OCI-LY7 (cell line): ENCODE results near the gene ALK. TPM values are rescaled to one million over a fixed set of nuclear protein-coding genes. Genes with fewer than 3 reads are reported as not detected.

Experiments
- BruUV-seq: library from RNA; stranded (reverse); fragments of 400-500 nt; replicated peaks from 2 replicates; lab custom pipeline; 2021; lab: Mats Ljungman, UMichigan
- CTCF ChIA-PET: fragments of 300-600 bp; sonication (Branson Sonifier 250); formaldehyde crosslinking; loops from one replicate; lab custom pipeline; 2022; ENCODE audit warnings: antibody characterized with exemption; ENCODE audit not compliant: unreplicated experiment; lab: Charles Lee
- POLR2A ChIA-PET: fragments of 300-600 bp; sonication (Branson Sonifier 250); formaldehyde crosslinking; loops from one replicate; lab custom pipeline; 2022; ENCODE audit warnings: antibody characterized with exemption; lab: Charles Lee
- DNase-seq: peaks from one replicate; pipeline ENCODE4 v3.0.0-alpha.2; 2015; ENCODE audit warnings: low spot score
- H2AFZ ChIP-seq: fragments of 200-600 bp; sonication (generic), shearing (Covaris generic); 2 replicates; pipeline ENCODE4 v1.6.1; 2014; ENCODE audit warnings: mild to moderate bottlenecking, antibody characterized with exemption, low read length, moderate library complexity
- H3K27ac ChIP-seq: fragments of 200-600 bp; sonication (generic); 2 replicates; pipeline ENCODE4 v1.5.1; 2014; ENCODE audit warnings: mixed run types, low read depth, mild to moderate bottlenecking, moderate library complexity, low read length, inconsistent platforms; ENCODE audit not compliant: poor library complexity, severe bottlenecking
- H3K36me3 ChIP-seq: fragments of 200-600 bp; sonication (generic); 2 replicates; pipeline ENCODE4 v1.6.1; 2014; ENCODE audit warnings: mild to moderate bottlenecking, antibody characterized with exemption, low read length, moderate library complexity, mixed read lengths; ENCODE audit not compliant: insufficient read depth
- H3K4me1 ChIP-seq: fragments of 200-600 bp; sonication (generic); 2 replicates; pipeline ENCODE4 v1.5.1; 2014; ENCODE audit warnings: mild to moderate bottlenecking, low read length; ENCODE audit not compliant: insufficient read depth, poor library complexity, severe bottlenecking
- H3K4me2 ChIP-seq: fragments of 200-600 bp; sonication (generic); 2 replicates; pipeline ENCODE4 v1.6.1; 2014; ENCODE audit warnings: mild to moderate bottlenecking, low read length
- H3K4me3 ChIP-seq: fragments of 200-600 bp; sonication (generic); 2 replicates; pipeline ENCODE4 v1.5.1; 2014; ENCODE audit warnings: mild to moderate bottlenecking, low read depth, low read length; ENCODE audit not compliant: poor library complexity, severe bottlenecking
- H3K79me2 ChIP-seq: fragments of 200-600 bp; sonication (generic); 2 replicates; pipeline ENCODE4 v1.6.1; 2016; ENCODE audit warnings: low read depth, mild to moderate bottlenecking, low read length, moderate library complexity, mixed read lengths; ENCODE audit not compliant: insufficient read depth
- H3K9me2 ChIP-seq: fragments of 200-600 bp; sonication (generic); 2 replicates; pipeline ENCODE4 v1.6.1; 2016; ENCODE audit warnings: mild to moderate bottlenecking, low read length, mixed read lengths; ENCODE audit not compliant: insufficient read depth
- H3K9me3 ChIP-seq: fragments of 200-600 bp; sonication (generic); 2 replicates; pipeline ENCODE4 v1.6.1; 2014; ENCODE audit warnings: mild to moderate bottlenecking, mixed run types, low read length, mixed read lengths
- H4K20me1 ChIP-seq: fragments of 200-600 bp; sonication (generic); 2 replicates; pipeline ENCODE4 v1.6.1; 2014; ENCODE audit warnings: mild to moderate bottlenecking, antibody characterized with exemption, low read length, moderate library complexity, mixed read lengths; ENCODE audit not compliant: insufficient read depth
- EZH2phosphoT487 ChIP-seq: fragments of 200-600 bp; sonication (generic); IDR thresholded peaks from 2 replicates; pipeline ENCODE4 v1.6.1; 2018; ENCODE audit warnings: low read depth, borderline replicate concordance, mild to moderate bottlenecking, mixed run types, antibody characterized with exemption, low read length, moderate library complexity, mixed read lengths
- intact Hi-C: fragments of 100-400 bp; cut with micrococcal nuclease; formaldehyde crosslinking; loops from one replicate; pipeline ENCODE4 v1.10.0; 2022; ENCODE audit not compliant: unreplicated experiment
- total RNA-seq, 2 experiments: library from RNA; depleted of rRNA in 1 of 2; stranded (reverse); fragments of >200 nt in 1 of 2; shearing (Covaris generic) in 1 of 2; gene quantifications; 2 replicates each; pipeline ENCODE4 v1.2.3, GENCODE V29; 2014 to 2022
- TF ChIP-seq, protein P1 (sequence below): fragments of 200-600 bp; sonication (generic); conservative IDR thresholded peaks from 2 replicates; pipeline ENCODE4 v1.5.1; 2014; ENCODE audit warnings: mild to moderate bottlenecking, antibody characterized with exemption, low read length, moderate library complexity, mixed read lengths

ALK gene
- total RNA-seq, 2 experiments from 2014 or later, result 0.09 TPM; not detected in 1

DNA sequence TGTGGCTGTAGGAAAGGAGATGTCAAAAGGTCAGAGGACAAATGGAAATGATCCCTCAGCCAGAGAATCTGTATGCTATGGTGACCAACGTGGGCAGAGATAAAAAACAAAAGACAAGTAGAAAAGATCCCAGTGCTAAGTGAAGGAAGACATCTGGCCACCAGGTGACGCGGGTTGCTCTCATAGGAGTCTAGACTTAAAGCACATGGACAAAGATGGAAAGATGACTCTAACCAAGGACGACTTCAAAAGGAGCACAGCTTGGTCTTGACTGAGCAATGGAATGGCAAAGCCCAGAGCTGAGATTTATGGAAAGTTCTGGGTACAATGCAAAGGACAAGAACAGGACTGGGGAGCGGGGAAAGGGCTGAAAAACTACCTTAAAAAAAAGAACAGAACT, 709.4 kb downstream of the ALK start:
- POLR2A ChIA-PET, result no interaction called here
- Histone ChIP-seq H4K20me1 (no peaks in the 10 kb centered on the region), H3K36me3 (no peaks in the 10 kb centered on the region), H3K4me2 (no peak overlapping the region), H3K79me2 (no peaks in the 10 kb centered on the region), H3K4me3 (no peak overlapping the region), H3K9me2 (no peaks in the 10 kb centered on the region), H3K9me3 (no peaks in the 10 kb centered on the region), H3K27ac (no peak overlapping the region), H3K4me1 (no peaks in the 10 kb centered on the region), H2AFZ (no peak overlapping the region)
- no TSS peak for BruUV-seq
- CTCF ChIA-PET, result no interaction called here
- TF ChIP-seq, protein P1, sequence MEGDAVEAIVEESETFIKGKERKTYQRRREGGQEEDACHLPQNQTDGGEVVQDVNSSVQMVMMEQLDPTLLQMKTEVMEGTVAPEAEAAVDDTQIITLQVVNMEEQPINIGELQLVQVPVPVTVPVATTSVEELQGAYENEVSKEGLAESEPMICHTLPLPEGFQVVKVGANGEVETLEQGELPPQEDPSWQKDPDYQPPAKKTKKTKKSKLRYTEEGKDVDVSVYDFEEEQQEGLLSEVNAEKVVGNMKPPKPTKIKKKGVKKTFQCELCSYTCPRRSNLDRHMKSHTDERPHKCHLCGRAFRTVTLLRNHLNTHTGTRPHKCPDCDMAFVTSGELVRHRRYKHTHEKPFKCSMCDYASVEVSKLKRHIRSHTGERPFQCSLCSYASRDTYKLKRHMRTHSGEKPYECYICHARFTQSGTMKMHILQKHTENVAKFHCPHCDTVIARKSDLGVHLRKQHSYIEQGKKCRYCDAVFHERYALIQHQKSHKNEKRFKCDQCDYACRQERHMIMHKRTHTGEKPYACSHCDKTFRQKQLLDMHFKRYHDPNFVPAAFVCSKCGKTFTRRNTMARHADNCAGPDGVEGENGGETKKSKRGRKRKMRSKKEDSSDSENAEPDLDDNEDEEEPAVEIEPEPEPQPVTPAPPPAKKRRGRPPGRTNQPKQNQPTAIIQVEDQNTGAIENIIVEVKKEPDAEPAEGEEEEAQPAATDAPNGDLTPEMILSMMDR, result no peak
- TF ChIP-seq EZH2phosphoT487, result no peak
- no peak for DNase-seq
- intact Hi-C loops, result no loop called here

DNA sequence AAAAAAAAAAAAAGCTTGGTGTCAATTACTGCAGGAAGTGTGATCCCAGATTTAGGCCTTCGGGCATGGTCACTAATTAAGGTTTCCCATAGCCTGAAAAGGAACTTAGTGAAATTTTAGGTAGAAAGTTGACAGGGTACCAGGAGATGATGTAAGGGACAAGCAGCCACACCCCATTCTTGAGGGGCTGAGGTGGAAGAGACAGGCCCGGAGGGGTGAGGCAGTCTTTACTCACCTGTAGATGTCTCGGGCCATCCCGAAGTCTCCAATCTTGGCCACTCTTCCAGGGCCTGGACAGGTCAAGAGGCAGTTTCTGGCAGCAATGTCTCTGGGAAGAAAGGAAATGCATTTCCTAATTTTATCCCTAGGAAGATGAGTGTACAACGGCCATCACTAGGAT, 711.8 kb downstream of the ALK start:
- ChIA-PET POLR2A (interaction anchor here (0.6 to 0.7 kb wide), 4 partner anchors 16 to 1361 kb away, joined by 3 to 4 read pairs (median 3); no protein-coding TSS in a partner anchor), CTCF (no interaction called here)
- Histone ChIP-seq H4K20me1 (no peaks in the 10 kb centered on the region), H3K9me3 (no peaks in the 10 kb centered on the region), H3K9me2 (no peaks in the 10 kb centered on the region), H3K27ac (no peak overlapping the region), H3K4me2 (no peak overlapping the region), H2AFZ (no peak overlapping the region), H3K4me1 (no peaks in the 10 kb centered on the region), H3K79me2 (no peaks in the 10 kb centered on the region), H3K4me3 (no peak overlapping the region), H3K36me3 (no peaks in the 10 kb centered on the region)
- no peak for TF ChIP-seq EZH2phosphoT487
- intact Hi-C loops, result no loop called here
- DNase-seq, result no peak
- BruUV-seq, result no TSS peak

DNA sequence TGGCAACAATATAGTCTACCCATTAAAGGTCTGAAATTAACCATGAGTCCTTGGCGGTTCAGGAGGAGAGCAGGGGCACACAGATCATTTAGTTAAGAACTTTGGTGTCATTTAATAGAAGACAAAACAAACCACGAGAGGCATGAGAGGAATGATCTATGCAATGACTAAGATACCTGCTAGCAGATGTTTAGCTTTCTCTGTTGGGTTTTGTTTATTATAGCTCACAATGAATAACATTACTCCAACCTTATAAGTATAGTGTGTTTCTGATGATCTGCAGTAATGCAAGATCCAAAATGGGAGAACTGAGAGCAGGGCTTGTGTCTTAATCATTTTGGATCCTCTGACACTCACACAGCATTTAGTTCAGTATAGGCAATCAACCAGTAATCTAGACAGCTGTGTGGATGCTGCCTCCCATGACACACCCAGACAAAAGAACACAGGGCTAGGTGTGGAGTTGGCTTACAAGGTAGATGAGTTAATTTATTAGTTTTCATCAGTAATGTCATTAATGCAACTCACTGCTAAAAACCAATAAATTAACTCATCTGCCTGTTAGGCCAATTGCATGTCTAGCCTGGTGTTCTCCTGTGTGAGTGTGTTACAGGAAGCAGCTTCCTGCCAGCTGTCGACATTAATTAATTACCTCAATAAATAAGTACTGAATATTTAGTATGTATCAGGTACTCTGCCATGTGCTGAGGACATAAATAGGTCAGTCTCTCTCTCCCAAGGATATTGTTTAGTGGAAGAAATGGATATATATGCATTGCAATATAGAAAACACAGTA, 713.8 kb downstream of the ALK start:
- H3K4me2 ChIP-seq, result no peak overlapping the region
- H3K9me2 ChIP-seq, result no peaks in the 10 kb centered on the region
- intact Hi-C loops, result no loop called here
- no TSS peak for BruUV-seq
- H3K9me3 ChIP-seq, result no peaks in the 10 kb centered on the region
- no peak for DNase-seq
- H3K4me3 ChIP-seq, result no peak overlapping the region
- no peak overlapping the region for H2AFZ ChIP-seq
- TF ChIP-seq EZH2phosphoT487, result no peak
- TF ChIP-seq, protein P1, result no peak
- H3K79me2 ChIP-seq, result no peaks in the 10 kb centered on the region
- no peaks in the 10 kb centered on the region for H3K4me1 ChIP-seq
- ChIA-PET POLR2A (no interaction called here), CTCF (no interaction called here)
- H4K20me1 ChIP-seq, result no peaks in the 10 kb centered on the region
- H3K36me3 ChIP-seq, result no peaks in the 10 kb centered on the region
- no peak overlapping the region for H3K27ac ChIP-seq
